IMR-90 (cell line): Measurements from ENCODE around the gene MDFI. TPM values are rescaled to one million over a fixed set of nuclear protein-coding genes. Genes with fewer than 3 reads are reported as not detected.

Experiments used
- ATAC-seq: fragments of 200-7000 bp; cut with Tn5 transposase; 2 replicates; pipeline ENCODE4 v1.9.1; 2020; ENCODE audit warnings: low read depth, mild to moderate bottlenecking, moderate library complexity
- BruUV-seq: library from RNA; stranded (reverse); fragments of 400-500 nt; replicated peaks from 2 replicates; lab custom pipeline; 2021; lab: Mats Ljungman, UMichigan
- CTCF ChIA-PET: fragments of 300-600 bp; formaldehyde crosslinking; extraction: SDS; loops from one replicate; lab custom pipeline; 2021; ENCODE audit warnings: antibody characterized with exemption; lab: Yijun Ruan, JAX
- POLR2A ChIA-PET: fragments of 300-600 bp; sonication (Branson Sonifier 250); formaldehyde crosslinking; loops from one replicate; lab custom pipeline; 2022; ENCODE audit warnings: antibody characterized with exemption; ENCODE audit not compliant: unreplicated experiment; lab: Charles Lee
- DNase-seq: peaks from one replicate; pipeline ENCODE4 v3.0.0; 2013
- H2AFZ ChIP-seq: replicated peaks from 2 replicates; pipeline ENCODE3; 2013; ENCODE audit warnings: low read length, mild to moderate bottlenecking; ENCODE audit not compliant: poor library complexity
- H2AK5ac ChIP-seq: 2 replicates; pipeline ENCODE4 v1.6.1; 2013; ENCODE audit warnings: low read depth, low read length, inconsistent platforms
- H2AK9ac ChIP-seq: replicated peaks from 2 replicates; pipeline ENCODE3; 2013; ENCODE audit warnings: mild to moderate bottlenecking, low read depth, low read length, moderate library complexity; ENCODE audit not compliant: poor library complexity
- H2BK120ac ChIP-seq: 2 replicates; pipeline ENCODE4 v1.6.1; 2013; ENCODE audit warnings: low read depth, low read length, inconsistent platforms
- H2BK15ac ChIP-seq: 3 replicates; pipeline ENCODE4 v1.6.1; 2013; ENCODE audit warnings: low read depth, low read length, inconsistent platforms
- H2BK20ac ChIP-seq: 2 replicates; pipeline ENCODE4 v1.6.1; 2013; ENCODE audit warnings: low read depth, mild to moderate bottlenecking, inconsistent platforms, low read length, moderate library complexity
- H2BK5ac ChIP-seq: 2 replicates; pipeline ENCODE4 v1.6.1; 2013; ENCODE audit warnings: mild to moderate bottlenecking, low read depth, low read length, inconsistent platforms; ENCODE audit not compliant: poor library complexity, severe bottlenecking
- H3K14ac ChIP-seq: replicated peaks from 2 replicates; pipeline ENCODE4 v1.6.1; 2013; ENCODE audit warnings: low read depth, low read length, inconsistent platforms
- H3K18ac ChIP-seq: 2 replicates; pipeline ENCODE4 v1.6.1; 2013; ENCODE audit warnings: low read depth, low read length, control low read depth
- H3K23ac ChIP-seq: 2 replicates; pipeline ENCODE4 v1.6.1; 2013; ENCODE audit warnings: low read depth, low read length, inconsistent platforms
- H3K27ac ChIP-seq: 2 replicates; pipeline ENCODE4 v1.5.1; 2013; ENCODE audit warnings: mild to moderate bottlenecking, control low read depth, low read length; ENCODE audit not compliant: insufficient read depth
- H3K27me3 ChIP-seq: 2 replicates; pipeline ENCODE4 v1.6.1; 2013; ENCODE audit warnings: low read length; ENCODE audit not compliant: control insufficient read depth, insufficient read depth
- H3K36me3 ChIP-seq: 2 replicates; pipeline ENCODE4 v1.6.1; 2013; ENCODE audit warnings: low read length, mixed read lengths; ENCODE audit not compliant: control insufficient read depth, insufficient read depth
- H3K4ac ChIP-seq: 2 replicates; pipeline ENCODE4 v1.6.1; 2013; ENCODE audit warnings: low read depth, low read length, inconsistent platforms
- H3K4me1 ChIP-seq: 2 replicates; pipeline ENCODE4 v1.6.1; 2013; ENCODE audit warnings: low read length, mixed read lengths; ENCODE audit not compliant: control insufficient read depth, insufficient read depth
- H3K4me2 ChIP-seq: 2 replicates; pipeline ENCODE4 v1.6.1; 2013; ENCODE audit warnings: low read depth, mild to moderate bottlenecking, control low read depth, low read length, moderate library complexity
- H3K4me3 ChIP-seq: 2 replicates; pipeline ENCODE4 v1.5.1; 2013; ENCODE audit warnings: low read depth, mild to moderate bottlenecking, control low read depth, low read length, moderate library complexity; ENCODE audit not compliant: insufficient read depth
- H3K56ac ChIP-seq: 2 replicates; pipeline ENCODE4 v1.6.1; 2013; ENCODE audit warnings: low read length, inconsistent platforms; ENCODE audit not compliant: insufficient read depth; ENCODE audit errors: extremely low read depth
- H3K79me1 ChIP-seq, 2 experiments: 2 replicates each; pipeline ENCODE4 v1.6.1; 2013; ENCODE audit warnings: low read length in 2 of 2, inconsistent platforms in 1 of 2, low read depth in 1 of 2
- H3K9ac ChIP-seq: 2 replicates; pipeline ENCODE4 v1.6.1; 2013; ENCODE audit warnings: low read depth, low read length, control low read depth
- H3K9me1 ChIP-seq: 2 replicates; pipeline ENCODE4 v1.6.1; 2013; ENCODE audit warnings: low read length, inconsistent platforms; ENCODE audit not compliant: insufficient read depth
- H3K9me3 ChIP-seq: 2 replicates; pipeline ENCODE4 v1.6.1; 2013; ENCODE audit warnings: low read length; ENCODE audit not compliant: control insufficient read depth, insufficient read depth
- H4K20me1 ChIP-seq: 2 replicates; pipeline ENCODE4 v1.6.1; 2013; ENCODE audit warnings: low read length, inconsistent platforms; ENCODE audit not compliant: insufficient read depth
- H4K5ac ChIP-seq: 2 replicates; pipeline ENCODE4 v1.6.1; 2013; ENCODE audit warnings: mild to moderate bottlenecking, low read depth, low read length, control low read depth
- H4K8ac ChIP-seq, 2 experiments: 2 replicates each; pipeline ENCODE4 v1.6.1; 2013; ENCODE audit warnings: low read depth in 2 of 2, low read length in 2 of 2, control low read depth in 1 of 2, inconsistent platforms in 1 of 2
- H4K91ac ChIP-seq: 2 replicates; pipeline ENCODE4 v1.6.1; 2013; ENCODE audit warnings: low read depth, low read length, inconsistent platforms; ENCODE audit not compliant: insufficient read depth
- BHLHE40 ChIP-seq: fragments of 150-350 bp; IDR thresholded peaks from 2 replicates; pipeline ENCODE4 v1.6.1; 2016; ENCODE audit warnings: mild to moderate bottlenecking, low read depth, low read length
- CEBPB ChIP-seq: IDR thresholded peaks from 2 replicates; pipeline ENCODE4 v1.6.1; 2012; ENCODE audit warnings: low read depth, low read length, improper control_type of control experiment
- CHD1 ChIP-seq: IDR thresholded peaks from 2 replicates; pipeline ENCODE4 v1.6.1; 2012; ENCODE audit warnings: low read depth, low read length, improper control_type of control experiment
- CTCF ChIP-seq: conservative IDR thresholded peaks from 2 replicates; pipeline ENCODE4 v1.5.1; 2012; ENCODE audit warnings: mild to moderate bottlenecking, low read depth, low read length, improper control_type of control experiment
- ELK1 ChIP-seq: fragments of 150-350 bp; IDR thresholded peaks from 2 replicates; pipeline ENCODE4 v1.6.1; 2016; ENCODE audit warnings: low read depth, mild to moderate bottlenecking, low read length, moderate library complexity, borderline replicate concordance
- FOS ChIP-seq: fragments of 150-350 bp; IDR thresholded peaks from 2 replicates; pipeline ENCODE4 v1.6.1; 2016; ENCODE audit warnings: low read depth, low read length
- MAFK ChIP-seq: IDR thresholded peaks from 2 replicates; pipeline ENCODE4 v1.6.1; 2012; ENCODE audit warnings: low read depth, low read length, improper control_type of control experiment
- MAZ ChIP-seq: IDR thresholded peaks from 2 replicates; pipeline ENCODE4 v1.6.1; 2012; ENCODE audit warnings: low read depth, mild to moderate bottlenecking, low read length, improper control_type of control experiment, moderate library complexity, borderline replicate concordance
- MXI1 ChIP-seq: IDR thresholded peaks from 2 replicates; pipeline ENCODE4 v1.6.1; 2012; ENCODE audit warnings: low read depth, mild to moderate bottlenecking, low read length, moderate library complexity, borderline replicate concordance
- NFE2L2 ChIP-seq: fragments of 150-350 bp; IDR thresholded peaks from 2 replicates; pipeline ENCODE4 v1.6.1; 2016; ENCODE audit warnings: low read depth, mild to moderate bottlenecking, low read length
- POLR2A ChIP-seq: IDR thresholded peaks from 2 replicates; pipeline ENCODE4 v1.6.1; 2012; ENCODE audit warnings: mild to moderate bottlenecking, low read depth, low read length
- RAD21 ChIP-seq: IDR thresholded peaks from 2 replicates; pipeline ENCODE4 v1.6.1; 2012; ENCODE audit warnings: low read length, improper control_type of control experiment
- RCOR1 ChIP-seq: IDR thresholded peaks from 2 replicates; pipeline ENCODE4 v1.6.1; 2012; ENCODE audit warnings: mild to moderate bottlenecking, low read length, improper control_type of control experiment; ENCODE audit not compliant: insufficient replicate concordance
- RFX5 ChIP-seq: IDR thresholded peaks from 2 replicates; pipeline ENCODE4 v1.8.0; 2012; ENCODE audit warnings: low read depth, mild to moderate bottlenecking, low read length, moderate library complexity
- SMC3 ChIP-seq: fragments of 150-350 bp; IDR thresholded peaks from 2 replicates; pipeline ENCODE4 v1.6.1; 2016; ENCODE audit warnings: low read depth, mild to moderate bottlenecking, antibody characterized with exemption, low read length, moderate library complexity
- USF2 ChIP-seq: fragments of 150-350 bp; IDR thresholded peaks from 2 replicates; pipeline ENCODE4 v1.6.1; 2017; ENCODE audit warnings: mild to moderate bottlenecking, antibody characterized with exemption, low read length, low read depth
- WGBS, 2 experiments: methylation state at CpG; one replicate each; pipeline versions ENCODE4 v1.1.5 to v1.1.7; 2013; ENCODE audit warnings: missing lambda C conversion rate in 2 of 2; ENCODE audit not compliant: insufficient read length in 1 of 2; ENCODE audit errors: extremely low coverage in 2 of 2; 5-methylcytosine and 5-hydroxymethylcytosine counted together
- dilution Hi-C: fragments of 300-500 bp; cut with HindIII; formaldehyde crosslinking; loops from one replicate; pipeline ENCODE4 v1.14.3; 2018; ENCODE audit warnings: low sequenced_read_pairs; ENCODE audit not compliant: unreplicated experiment
- in situ Hi-C: fragments of 300-500 bp; cut with MboI; formaldehyde crosslinking; loops from 3 replicates; pipeline ENCODE4 v1.14.3; 2019; ENCODE audit warnings: low sequenced_read_pairs, inconsistent platforms, mixed read lengths
- intact Hi-C: fragments of 100-400 bp; cut with micrococcal nuclease; formaldehyde crosslinking; loops from 2 replicates; pipeline ENCODE4 v1.10.0; 2022
- polyA plus RNA-seq, 3 experiments: library from polyadenylated mRNA; depleted of rRNA; stranded (reverse); fragments of >200 nt; gene quantifications; 2 replicates each; pipeline ENCODE4 v1.2.3, GENCODE V29; 2012; ENCODE audit warnings: low replicate concordance in 1 of 3
- total RNA-seq: library from RNA; depleted of rRNA; stranded (reverse); fragments of >200 nt; gene quantifications from 2 replicates; pipeline ENCODE4 v1.2.3, GENCODE V29; 2012

The MDFI gene
- total and polyA plus RNA-seq, 2 of the 4 experiments (the other 2 are of a cell fraction), result 0.18 to 0.29 TPM

GRCh38 chr6:41626022-41626421 is 12.2 kb upstream of the MDFI start:
- no peak overlapping the region for H2BK5ac ChIP-seq
- no TSS peak for BruUV-seq
- peaks cover 37% of the 10 kb centered on the region for H3K27me3 ChIP-seq
- no peak overlapping the region for H3K56ac ChIP-seq
- ChIA-PET POLR2A (no interaction called here), CTCF (no interaction called here)
- H3K79me1 ChIP-seq, result no peaks in the 10 kb centered on the region
- no peaks in the 10 kb centered on the region for H4K20me1 ChIP-seq
- H3K14ac ChIP-seq, result no peak overlapping the region
- no peak overlapping the region for H3K27ac ChIP-seq
- ATAC-seq (no peak), DNase-seq (no peak)
- no peak overlapping the region for H3K9ac ChIP-seq
- intact Hi-C loops (no loop called here), in situ Hi-C loops (no loop called here), dilution Hi-C loops (no loop called here)
- no peak overlapping the region for H2BK15ac ChIP-seq
- no peak overlapping the region for H4K8ac ChIP-seq
- H2AFZ ChIP-seq, result no peak overlapping the region
- no peak overlapping the region for H3K23ac ChIP-seq
- H3K9me3 ChIP-seq, result peaks cover 4% of the 10 kb centered on the region
- no peak overlapping the region for H3K4me3 ChIP-seq
- H3K18ac ChIP-seq, result no peak overlapping the region
- H2AK9ac ChIP-seq, result no peak overlapping the region
- H3K9me1 ChIP-seq, result no peaks in the 10 kb centered on the region
- H3K4me1 ChIP-seq, result no peaks in the 10 kb centered on the region
- H2BK120ac ChIP-seq, result no peak overlapping the region
- H2AK5ac ChIP-seq, result no peak overlapping the region
- no peak overlapping the region for H4K91ac ChIP-seq
- H3K4ac ChIP-seq, result no peak overlapping the region
- no peak overlapping the region for H4K5ac ChIP-seq
- 80% methylated on average over 2 of the region's 4 CpGs; no CpG with 5 or more reads in 1 of the 2 experiments for WGBS, 2 experiments
- TF ChIP-seq POLR2A, result no peak
- no peak for TF ChIP-seq CEBPB
- TF ChIP-seq MAZ, result no peak
- TF ChIP-seq NFE2L2, result no peak
- no peak for TF ChIP-seq RFX5
- TF ChIP-seq RAD21, result no peak
- no peak for TF ChIP-seq MAFK
- TF ChIP-seq MXI1, result no peak
- TF ChIP-seq BHLHE40, result no peak
- no peak for TF ChIP-seq ELK1
- TF ChIP-seq RCOR1, result no peak
- no peak for TF ChIP-seq USF2
- TF ChIP-seq CHD1, result no peak
- TF ChIP-seq CTCF, result no peak
- TF ChIP-seq FOS, result no peak
- TF ChIP-seq SMC3, result no peak
- H2BK20ac ChIP-seq, result no peak overlapping the region
- H3K36me3 ChIP-seq, result no peaks in the 10 kb centered on the region
- no peak overlapping the region for H3K4me2 ChIP-seq
